Skin epidermis (tissue), 12 donors: ENCODE measurements around the gene SLC5A10.
"Not testable (repeated sequence)": the region's sequence is repeated elsewhere in the genome, so short reads cannot be mapped to it uniquely, and the experiment has no call there.

Experiments used
- H3K27ac ChIP-seq, 21 experiments: fragments of 200-600 bp; sonication (generic) in 11 of 21; one replicate each; pipeline ENCODE4 v1.5.0; 2020; ENCODE audit warnings: mild to moderate bottlenecking in 3 of 21, inconsistent platforms in 2 of 21, moderate library complexity in 2 of 21
- H3K4me3 ChIP-seq, 7 experiments: fragments of 200-600 bp; sonication (generic) in 2 of 7; one replicate each; pipeline ENCODE4 v1.5.0; 2020; ENCODE audit warnings: inconsistent platforms in 2 of 7, mild to moderate bottlenecking in 2 of 7, moderate library complexity in 1 of 7

SLC5A10 gene

GRCh38 chr17:19064378-19064777, 112.4 kb downstream of the SLC5A10 start:
- H3K27ac ChIP-seq = peak overlapping the region in 2 of 21 experiments; percentile 59 to 67
- not testable (repeated sequence) for H3K4me3 ChIP-seq

- H3K4me3 ChIP-seq, H3K27ac ChIP-seq: not testable (repeated sequence)
These were observed 118.6 kb downstream of the SLC5A10 start for GRCh38 chr17:19070318-19071168.
